Type B pancreatic cell (in vitro differentiated cells): ENCODE data around the gene EYS. TPM values are rescaled to one million over a fixed set of nuclear protein-coding genes. Genes with fewer than 3 reads are reported as not detected.
"Not testable (repeated sequence)": the region's sequence is repeated elsewhere in the genome, so short reads cannot be mapped to it uniquely, and the experiment has no call there.

ENCODE experiments used
- DNase-seq: peaks from one replicate; pipeline ENCODE4 v3.0.0; 2021; ENCODE audit warnings: mixed read lengths; ENCODE audit not compliant: unreplicated experiment; ENCODE audit errors: extremely low spot score
- H3K27ac Mint-ChIP-seq: 2 replicates; pipeline ENCODE4 v1.8.0; 2021; ENCODE audit warnings: mild to moderate bottlenecking, mixed read lengths
- H3K27me3 Mint-ChIP-seq: 2 replicates; pipeline ENCODE4 v1.8.0; 2021; ENCODE audit warnings: mixed read lengths
- H3K36me3 Mint-ChIP-seq: 2 replicates; pipeline ENCODE4 v1.8.0; 2021; ENCODE audit warnings: mixed read lengths
- H3K4me1 Mint-ChIP-seq: one replicate; pipeline ENCODE4 v1.8.0; 2021; ENCODE audit warnings: mixed read lengths; ENCODE audit not compliant: unreplicated experiment
- H3K4me3 Mint-ChIP-seq: 2 replicates; pipeline ENCODE4 v1.8.0; 2021; ENCODE audit warnings: mild to moderate bottlenecking, mixed read lengths
- H3K9me3 Mint-ChIP-seq: 2 replicates; pipeline ENCODE4 v1.8.0; 2021; ENCODE audit warnings: mixed read lengths
- total RNA-seq: library from RNA; stranded (reverse); gene quantifications from 2 replicates; pipeline ENCODE4 v1.2.1, GENCODE V29; 2021; ENCODE audit warnings: low replicate concordance
- TF ChIP-seq, protein P1 (sequence below): fragments of 200-600 bp; sonication (generic); conservative IDR thresholded peaks from 2 replicates; pipeline ENCODE4 v1.5.0; 2021; ENCODE audit warnings: antibody characterized with exemption, mild to moderate bottlenecking

The EYS gene
- total RNA-seq, 1 donor from 2014 or later, result 1.5 TPM

DNA sequence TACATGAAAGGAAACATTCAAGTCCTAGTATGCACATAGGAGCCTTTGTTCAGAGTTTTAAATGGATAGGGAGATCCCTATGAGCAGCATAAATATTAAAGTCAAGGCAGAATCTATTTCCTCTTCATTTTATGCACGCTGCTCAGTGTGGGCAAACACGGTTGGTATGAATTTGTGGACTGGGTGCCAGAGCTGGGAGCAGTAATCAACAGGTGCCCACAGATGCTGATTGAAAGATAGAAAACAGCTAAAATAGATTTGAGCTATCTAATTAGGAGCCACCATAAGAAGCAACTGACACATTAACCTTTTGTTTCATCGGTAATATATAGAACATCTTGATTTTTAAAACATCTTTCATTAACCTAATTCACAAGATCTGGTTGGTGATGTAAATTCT lies 175.5 kb downstream of the EYS start:
- H3K4me3 Mint-ChIP-seq, result no peak overlapping the region
- H3K9me3 Mint-ChIP-seq, result no peaks in the 10 kb centered on the region
- no peaks in the 10 kb centered on the region for H3K27me3 Mint-ChIP-seq
- H3K4me1 Mint-ChIP-seq, result no peaks in the 10 kb centered on the region
- no peaks in the 10 kb centered on the region for H3K36me3 Mint-ChIP-seq
- no peak overlapping the region for H3K27ac Mint-ChIP-seq
- TF ChIP-seq, protein P1, sequence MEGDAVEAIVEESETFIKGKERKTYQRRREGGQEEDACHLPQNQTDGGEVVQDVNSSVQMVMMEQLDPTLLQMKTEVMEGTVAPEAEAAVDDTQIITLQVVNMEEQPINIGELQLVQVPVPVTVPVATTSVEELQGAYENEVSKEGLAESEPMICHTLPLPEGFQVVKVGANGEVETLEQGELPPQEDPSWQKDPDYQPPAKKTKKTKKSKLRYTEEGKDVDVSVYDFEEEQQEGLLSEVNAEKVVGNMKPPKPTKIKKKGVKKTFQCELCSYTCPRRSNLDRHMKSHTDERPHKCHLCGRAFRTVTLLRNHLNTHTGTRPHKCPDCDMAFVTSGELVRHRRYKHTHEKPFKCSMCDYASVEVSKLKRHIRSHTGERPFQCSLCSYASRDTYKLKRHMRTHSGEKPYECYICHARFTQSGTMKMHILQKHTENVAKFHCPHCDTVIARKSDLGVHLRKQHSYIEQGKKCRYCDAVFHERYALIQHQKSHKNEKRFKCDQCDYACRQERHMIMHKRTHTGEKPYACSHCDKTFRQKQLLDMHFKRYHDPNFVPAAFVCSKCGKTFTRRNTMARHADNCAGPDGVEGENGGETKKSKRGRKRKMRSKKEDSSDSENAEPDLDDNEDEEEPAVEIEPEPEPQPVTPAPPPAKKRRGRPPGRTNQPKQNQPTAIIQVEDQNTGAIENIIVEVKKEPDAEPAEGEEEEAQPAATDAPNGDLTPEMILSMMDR, result no peak
- DNase-seq, result no peak

DNA sequence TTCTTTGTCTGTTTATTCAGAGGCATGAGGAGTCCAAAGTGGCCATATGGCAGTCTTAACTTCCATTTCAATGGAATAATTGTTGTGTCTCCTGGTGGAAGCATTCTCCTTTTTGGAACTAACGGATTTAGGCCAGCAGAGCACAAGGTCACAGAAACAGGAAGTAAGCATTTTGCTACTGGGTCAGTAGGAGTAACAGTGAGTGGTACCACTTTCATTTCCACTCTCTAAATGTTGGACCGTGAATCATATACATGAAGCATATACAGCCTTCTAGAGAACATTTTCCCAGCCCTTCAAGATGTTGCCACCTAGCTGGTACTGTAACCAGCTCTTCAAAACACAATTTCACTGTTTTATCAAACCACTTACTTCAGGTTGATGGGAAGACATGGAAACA lies 182.8 kb downstream of the EYS start:
- Mint-ChIP-seq H3K27me3 (no peaks in the 10 kb centered on the region), H3K9me3 (peaks cover 3% of the 10 kb centered on the region), H3K27ac (no peak overlapping the region), H3K4me1 (no peaks in the 10 kb centered on the region), H3K36me3 (no peaks in the 10 kb centered on the region), H3K4me3 (no peak overlapping the region)
- DNase-seq, result no peak
- TF ChIP-seq, protein P1, result no peak

DNA sequence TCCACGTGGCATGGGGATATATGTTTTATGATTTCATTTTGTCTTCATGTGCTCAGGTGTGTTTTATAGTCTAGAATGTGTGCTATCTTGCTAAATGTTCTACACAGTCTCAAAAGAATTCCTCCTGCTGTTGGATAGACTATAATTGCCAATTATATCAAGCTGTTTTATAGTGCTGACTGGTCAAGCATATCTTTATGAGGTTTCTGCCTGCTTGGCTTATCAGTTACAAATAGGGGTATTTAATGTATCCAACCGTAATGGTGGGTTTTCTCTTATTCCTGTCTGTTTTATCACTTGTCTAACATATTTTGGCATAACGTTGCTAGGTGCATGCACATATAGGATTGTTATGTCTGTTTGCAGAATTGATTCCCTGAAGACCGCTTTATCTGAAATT lies 201.3 kb downstream of the EYS start:
- Mint-ChIP-seq H3K9me3 (no peaks in the 10 kb centered on the region), H3K4me3 (no peak overlapping the region), H3K27me3 (no peaks in the 10 kb centered on the region), H3K4me1 (no peaks in the 10 kb centered on the region), H3K27ac (no peak overlapping the region), H3K36me3 (no peaks in the 10 kb centered on the region)
- TF ChIP-seq, protein P1, result no peak
- no peak for DNase-seq

DNA sequence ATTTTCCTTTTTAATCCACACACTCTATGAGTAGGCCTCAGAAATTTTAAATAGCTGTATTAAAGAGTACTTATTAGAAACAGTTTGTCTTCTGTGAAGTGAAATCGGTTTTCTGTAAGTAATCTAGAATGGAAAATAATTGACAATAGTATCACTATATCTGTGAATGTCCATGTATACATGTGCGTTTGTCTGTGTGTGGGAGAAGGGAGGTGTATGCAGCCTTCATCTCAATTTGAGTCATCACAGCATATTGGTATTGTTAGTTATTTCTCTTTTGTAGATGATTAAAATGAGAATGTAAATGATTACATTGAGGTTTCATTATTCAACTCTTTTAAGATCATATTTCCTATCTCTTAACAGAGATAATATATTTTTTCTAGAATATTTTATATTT lies 206.0 kb downstream of the EYS start:
- no peaks in the 10 kb centered on the region for H3K9me3 Mint-ChIP-seq
- no peak overlapping the region for H3K27ac Mint-ChIP-seq
- no peak overlapping the region for H3K4me3 Mint-ChIP-seq
- no peaks in the 10 kb centered on the region for H3K36me3 Mint-ChIP-seq
- TF ChIP-seq, protein P1, result no peak
- H3K4me1 Mint-ChIP-seq, result no peaks in the 10 kb centered on the region
- no peak for DNase-seq
- no peaks in the 10 kb centered on the region for H3K27me3 Mint-ChIP-seq

DNA sequence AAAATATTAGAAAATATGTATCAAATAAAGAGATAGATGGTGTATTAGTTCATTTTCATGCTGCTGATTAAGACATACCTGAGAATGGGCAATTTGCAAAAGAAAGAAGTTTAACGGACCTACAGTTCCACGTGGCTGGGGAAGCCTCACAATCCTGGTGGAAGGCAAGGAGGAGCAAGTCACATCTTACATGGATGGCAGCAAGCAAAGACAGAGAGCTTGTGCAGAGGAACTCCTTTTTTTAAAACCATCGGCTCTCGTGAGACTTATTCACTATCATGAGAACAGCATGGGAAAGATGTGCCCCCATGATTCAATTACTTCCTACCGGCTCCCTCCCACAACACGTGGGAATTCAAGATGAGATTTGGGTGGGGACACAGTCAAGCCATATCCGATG lies 223.4 kb downstream of the EYS start:
- not testable (repeated sequence) for H3K4me3 Mint-ChIP-seq, H3K4me1 Mint-ChIP-seq, DNase-seq, H3K27me3 Mint-ChIP-seq, H3K9me3 Mint-ChIP-seq, H3K27ac Mint-ChIP-seq, H3K36me3 Mint-ChIP-seq

DNA sequence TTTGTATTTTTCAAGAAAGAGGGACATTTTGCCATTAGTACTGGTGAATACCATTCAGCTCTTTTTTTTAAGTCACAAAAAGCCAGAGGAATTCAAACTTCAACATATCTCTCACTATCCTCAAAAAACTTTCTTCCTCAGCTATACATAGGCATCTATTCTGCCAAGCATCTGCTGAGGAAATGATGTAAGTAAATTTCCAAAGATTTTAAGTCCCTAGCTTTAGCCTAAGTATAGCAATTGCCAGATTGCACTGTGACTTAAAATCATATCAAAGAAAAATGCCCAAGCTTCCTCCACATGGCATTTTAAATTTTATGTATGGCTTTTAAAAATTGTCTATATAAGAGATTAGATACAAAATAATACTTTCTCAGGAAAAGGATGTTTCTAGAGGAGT lies 237.4 kb downstream of the EYS start:
- Mint-ChIP-seq H3K4me3 (no peak overlapping the region), H3K27ac (no peak overlapping the region), H3K9me3 (no peaks in the 10 kb centered on the region), H3K27me3 (no peaks in the 10 kb centered on the region), H3K4me1 (no peaks in the 10 kb centered on the region), H3K36me3 (no peaks in the 10 kb centered on the region)
- TF ChIP-seq, protein P1, result no peak
- no peak for DNase-seq
